Measurements from ENCODE around the gene PATZ1. TPM values are rescaled to one million over a fixed set of nuclear protein-coding genes. Genes with fewer than 3 reads are reported as not detected.
"Not testable (repeated sequence)": the region's sequence is repeated elsewhere in the genome, so short reads cannot be mapped to it uniquely, and the experiment has no call there.

The PATZ1 gene
- polyA plus RNA-seq, 3 donors from 2014 or later: 4.5 to 9.1 (median 5.3) TPM

GRCh38 chr22:31348766-31349165, 2.6 kb upstream of the PATZ1 start:
- H3K27ac Mint-ChIP-seq: no peak overlapping the region
- peaks cover 0 to 6% (median 5%) of the 10 kb centered on the region in 3 donors for H3K27me3 Mint-ChIP-seq (ENCODE audit: low read depth in 3 of 3)
- peak overlapping the region in 4 of 5 donors; percentile 27 to 86 (median 46) for H3K4me3 Mint-ChIP-seq
- peaks cover 21 to 24% of the 10 kb centered on the region in 2 donors for H3K4me1 Mint-ChIP-seq
- H3K36me3 Mint-ChIP-seq: no peaks in the 10 kb centered on the region
- H3K9me3 Mint-ChIP-seq: no peaks in the 10 kb centered on the region
- DNase-seq: no peak

- H3K9me3 Mint-ChIP-seq; DNase-seq; H3K27me3 Mint-ChIP-seq (ENCODE audit: low read depth in 3 of 3); H3K36me3 Mint-ChIP-seq: not testable (repeated sequence)
- Mint-ChIP-seq H3K4me1 (peaks cover 28 to 32% of the 10 kb centered on the region in 2 donors), H3K4me3 (peak overlapping the region; percentile 86 to 89 (median 88)), H3K27ac (peak overlapping the region in 2 of 6 donors; percentile 69 to 80)
Measured at GRCh38 chr22:31348009-31348337, 1.8 kb upstream of the PATZ1 start.

GRCh38 chr22:31347251-31348008, 1.3 kb upstream of the PATZ1 start:
- H3K4me1 Mint-ChIP-seq: peaks cover 34 to 37% of the 10 kb centered on the region in 2 donors
- H3K27me3 Mint-ChIP-seq (ENCODE audit: low read depth in 3 of 3): peaks cover 0 to 6% (median 5%) of the 10 kb centered on the region in 3 donors
- peak overlapping the region; percentile 86 to 89 (median 88) for H3K4me3 Mint-ChIP-seq
- H3K27ac Mint-ChIP-seq: peak overlapping the region; percentile 23 to 84 (median 70)
- no peaks in the 10 kb centered on the region for H3K36me3 Mint-ChIP-seq
- no peaks in the 10 kb centered on the region for H3K9me3 Mint-ChIP-seq
- DNase-seq: peak; percentile 33 to 39 (median 38)

GRCh38 chr22:31346733-31347250, 646 bp upstream of the PATZ1 start:
- Mint-ChIP-seq H3K4me3 (peak overlapping the region; percentile 86 to 89 (median 88)), H3K4me1 (peaks cover 40 to 43% of the 10 kb centered on the region in 2 donors), H3K36me3 (peaks cover 0 to 5% (median 0%) of the 10 kb centered on the region in 3 donors), H3K27me3 (ENCODE audit: low read depth in 3 of 3) (peaks cover 0 to 6% (median 5%) of the 10 kb centered on the region in 3 donors), H3K9me3 (no peaks in the 10 kb centered on the region), H3K27ac (peak overlapping the region in 5 of 6 donors; percentile 23 to 84 (median 62))
- peak; percentile 42 to 61 (median 50) for DNase-seq

- peak; percentile 90 to 93 (median 93) for DNase-seq
- peaks cover 0 to 10% (median 3%) of the 10 kb centered on the region in 3 donors for H3K36me3 Mint-ChIP-seq
- H3K9me3 Mint-ChIP-seq: no peaks in the 10 kb centered on the region
- peak overlapping the region; percentile 80 to 88 (median 86) for H3K4me3 Mint-ChIP-seq
- peak overlapping the region; percentile 49 to 92 (median 82) for H3K27ac Mint-ChIP-seq
- peaks cover 49 to 52% of the 10 kb centered on the region in 2 donors for H3K4me1 Mint-ChIP-seq
- peaks cover 1 to 6% (median 5%) of the 10 kb centered on the region in 3 donors for H3K27me3 Mint-ChIP-seq (ENCODE audit: low read depth in 3 of 3)
Measured at GRCh38 chr22:31345331-31346254, 553 bp downstream of the PATZ1 start.

- Mint-ChIP-seq H3K27me3 (ENCODE audit: low read depth in 3 of 3) (peaks cover 1 to 6% (median 5%) of the 10 kb centered on the region in 3 donors), H3K9me3 (no peaks in the 10 kb centered on the region), H3K36me3 (peaks cover 0 to 13% (median 3%) of the 10 kb centered on the region in 3 donors), H3K27ac (peak overlapping the region; percentile 74 to 90 (median 77)), H3K4me3 (peak overlapping the region; percentile 80 to 88 (median 86)), H3K4me1 (peaks cover 56 to 60% of the 10 kb centered on the region in 2 donors)
- DNase-seq: peak in 2 of 3 donors; percentile 10 to 14
Measured at GRCh38 chr22:31344578-31345330, 1.4 kb downstream of the PATZ1 start.

- peaks cover 1 to 6% (median 5%) of the 10 kb centered on the region in 3 donors for H3K27me3 Mint-ChIP-seq (ENCODE audit: low read depth in 3 of 3)
- H3K4me1 Mint-ChIP-seq: peaks cover 60 to 65% of the 10 kb centered on the region in 2 donors
- peaks cover 0 to 13% (median 3%) of the 10 kb centered on the region in 3 donors for H3K36me3 Mint-ChIP-seq
- peak overlapping the region; percentile 74 to 83 (median 76) for H3K27ac Mint-ChIP-seq
- DNase-seq: peak; percentile 14 to 26 (median 17)
- peak overlapping the region; percentile 80 to 88 (median 86) for H3K4me3 Mint-ChIP-seq
- H3K9me3 Mint-ChIP-seq: no peaks in the 10 kb centered on the region
Measured at GRCh38 chr22:31344256-31344577, 1.9 kb downstream of the PATZ1 start.

- no peak for DNase-seq
- no peaks in the 10 kb centered on the region for H3K9me3 Mint-ChIP-seq
- H3K4me3 Mint-ChIP-seq: peak overlapping the region; percentile 80 to 88 (median 86)
- peaks cover 62 to 71% of the 10 kb centered on the region in 2 donors for H3K4me1 Mint-ChIP-seq
- peak overlapping the region; percentile 74 to 83 (median 76) for H3K27ac Mint-ChIP-seq
- peaks cover 0 to 13% (median 3%) of the 10 kb centered on the region in 3 donors for H3K36me3 Mint-ChIP-seq
- peaks cover 1 to 6% (median 5%) of the 10 kb centered on the region in 3 donors for H3K27me3 Mint-ChIP-seq (ENCODE audit: low read depth in 3 of 3)
Measured at GRCh38 chr22:31343235-31344191, 2.6 kb downstream of the PATZ1 start.

GRCh38 chr22:31342389-31343140, 3.6 kb downstream of the PATZ1 start:
- Mint-ChIP-seq H3K4me1 (peaks cover 64 to 77% of the 10 kb centered on the region in 2 donors), H3K27me3 (ENCODE audit: low read depth in 3 of 3) (peaks cover 1 to 6% (median 5%) of the 10 kb centered on the region in 3 donors), H3K4me3 (peak overlapping the region in 4 of 5 donors; percentile 3 to 88 (median 83)), H3K36me3 (peaks cover 0 to 13% (median 3%) of the 10 kb centered on the region in 3 donors), H3K9me3 (no peaks in the 10 kb centered on the region), H3K27ac (peak overlapping the region; percentile 57 to 78 (median 74))
- no peak for DNase-seq

GRCh38 chr22:31341386-31342088, 4.6 kb downstream of the PATZ1 start:
- H3K27me3 Mint-ChIP-seq (ENCODE audit: low read depth in 3 of 3): peaks cover 1 to 6% (median 5%) of the 10 kb centered on the region in 3 donors
- H3K27ac Mint-ChIP-seq: peak overlapping the region; percentile 31 to 85 (median 62)
- no peak for DNase-seq
- no peaks in the 10 kb centered on the region for H3K9me3 Mint-ChIP-seq
- H3K4me3 Mint-ChIP-seq: peak overlapping the region in 2 of 5 donors; percentile 39 to 50
- peaks cover 65 to 80% of the 10 kb centered on the region in 2 donors for H3K4me1 Mint-ChIP-seq
- H3K36me3 Mint-ChIP-seq: peaks cover 0 to 16% (median 3%) of the 10 kb centered on the region in 3 donors

- H3K27ac Mint-ChIP-seq: peak overlapping the region; percentile 18 to 80 (median 63)
- no peak for DNase-seq
- H3K9me3 Mint-ChIP-seq: no peaks in the 10 kb centered on the region
- peaks cover 65 to 85% of the 10 kb centered on the region in 2 donors for H3K4me1 Mint-ChIP-seq
- no peak overlapping the region for H3K4me3 Mint-ChIP-seq
- H3K36me3 Mint-ChIP-seq: peaks cover 3 to 16% (median 3%) of the 10 kb centered on the region in 3 donors
- peaks cover 1 to 6% (median 5%) of the 10 kb centered on the region in 3 donors for H3K27me3 Mint-ChIP-seq (ENCODE audit: low read depth in 3 of 3)
Measured at GRCh38 chr22:31340765-31341247, 5.3 kb downstream of the PATZ1 start.

Measured in immature natural killer cell (primary cell).